Fibroblast of lung (primary cell): Measurements from ENCODE around the gene CCDC110.

Experiments
- CTCF ChIP-seq, 2 donors: IDR thresholded peaks in 1 of 2; conservative IDR thresholded peaks in 1 of 2; 1 replicate in 1 of 2; 2 replicates in 1 of 2; pipeline ENCODE4 v1.5.1; 2011 to 2012; ENCODE audit warnings: low read length in 2 of 2, control low read depth in 1 of 2, inconsistent platforms in 1 of 2, low read depth in 1 of 2, mild to moderate bottlenecking in 1 of 2
- EZH2 ChIP-seq: IDR thresholded peaks from 2 replicates; pipeline ENCODE4 v1.5.1; 2012; ENCODE audit warnings: low read length, control low read depth, mild to moderate bottlenecking; ENCODE audit errors: missing control alignments

GRCh38 chr4:185469580-185470154 is 1.9 kb downstream of the CCDC110 start:
- TF ChIP-seq CTCF (conservative IDR thresholded peaks at IDR 0.05 in 1 of 2, IDR thresholded peaks at IDR 0.05 in 1 of 2; ENCODE audit: low read depth in 1 of 2, low read length in 2 of 2) (no peak), EZH2 (no peak)
